Heart left ventricle (tissue), 16 donors: ENCODE results near the gene PTPN9. TPM values are rescaled to one million over a fixed set of nuclear protein-coding genes. Genes with fewer than 3 reads are reported as not detected.
A peak's percentile ranks its signal among the peaks of the same experiment; 100 is the strongest.
"Not testable (repeated sequence)": the region's sequence is repeated elsewhere in the genome, so short reads cannot be mapped to it uniquely, and the experiment has no call there.

ENCODE experiments used
- ATAC-seq, 4 donors: fragments of 200-7000 bp; cut with Tn5 transposase; one replicate each; pipeline ENCODE4 v1.9.1; 2020 to 2022; ENCODE audit warnings: moderate library complexity in 4 of 4, mild to moderate bottlenecking in 3 of 4, moderate number of reproducible peaks in 1 of 4
- DNase-seq, 5 donors: peaks; one replicate each; pipeline ENCODE4 v3.0.0-alpha.2; 2020
- H3K27ac ChIP-seq, 12 donors: fragments of 200-600 bp; sonication (generic) in 4 of 12; one replicate each; pipeline versions ENCODE4 v1.5.0 to v1.8.0; 2016 to 2022; ENCODE audit warnings: mild to moderate bottlenecking in 2 of 12
- H3K27me3 ChIP-seq, 9 donors: fragments of 200-600 bp; sonication (generic) in 2 of 9; one replicate each; pipeline versions ENCODE4 v1.5.1 to v1.8.0; 2016 to 2022; ENCODE audit warnings: mild to moderate bottlenecking in 3 of 9
- H3K36me3 ChIP-seq, 9 donors: fragments of 200-600 bp; sonication (generic) in 2 of 9; one replicate each; pipeline versions ENCODE4 v1.5.0 to v1.8.0; 2018 to 2022; ENCODE audit warnings: mild to moderate bottlenecking in 2 of 9
- H3K4me1 ChIP-seq, 12 donors: fragments of 200-600 bp; sonication (generic) in 4 of 12; one replicate each; pipeline versions ENCODE4 v1.5.0 to v1.8.0; 2016 to 2022; ENCODE audit warnings: mild to moderate bottlenecking in 3 of 12
- H3K4me3 ChIP-seq, 12 donors: fragments of 200-600 bp; sonication (generic) in 4 of 12; one replicate each; pipeline versions ENCODE4 v1.5.0 to v1.8.0; 2017 to 2022; ENCODE audit warnings: mild to moderate bottlenecking in 9 of 12, moderate library complexity in 4 of 12
- H3K9me3 ChIP-seq, 12 donors: fragments of 200-600 bp; sonication (generic) in 4 of 12; one replicate each; pipeline versions ENCODE4 v1.5.0 to v1.8.0; 2016 to 2022; ENCODE audit warnings: mild to moderate bottlenecking in 1 of 12
- CTCF ChIP-seq, 12 donors: fragments of 200-600 bp; sonication (generic) in 4 of 12; IDR thresholded peaks; one replicate each; pipeline versions ENCODE4 v1.5.0 to v1.8.0; 2018 to 2022; ENCODE audit warnings: antibody characterized with exemption in 12 of 12, mild to moderate bottlenecking in 5 of 12
- POLR2A ChIP-seq, 2 donors: fragments of 450-650 bp; IDR thresholded peaks; one replicate each; pipeline ENCODE4 v1.6.1; 2017; ENCODE audit warnings: antibody characterized with exemption in 2 of 2, mild to moderate bottlenecking in 2 of 2, moderate library complexity in 2 of 2
- WGBS, 4 donors: extraction: QIAGEN DNeasy Blood & Tissue Kit in 2 of 4; methylation state at CpG; one replicate each; pipeline versions ENCODE4 v1.1.5 to v1.1.7; 2013 to 2018; 5-methylcytosine and 5-hydroxymethylcytosine counted together
- intact Hi-C, 10 donors: fragments of 100-400 bp; cut with DNase I; formaldehyde crosslinking; loops; one replicate each; pipeline versions ENCODE4 v1.11.1 to v1.14.2; 2022
- polyA plus RNA-seq, 2 donors: library from polyadenylated mRNA; stranded (reverse); fragments of 200-250 nt; gene quantifications; one replicate each; pipeline ENCODE4 v1.2.3, GENCODE V29; 2013
- total RNA-seq, 9 donors: library from RNA; depleted of rRNA in 2 of 9; stranded (reverse); fragments of >200 nt in 2 of 9; fragmentation: NEBNext Ultra II Directional in 3 of 9; extraction: Animal tissue kit (Norgen Biotek cat#: 25700) in 3 of 9; gene quantifications; one replicate each; pipeline versions ENCODE4 v1.1.0 to v1.2.4, GENCODE V29; 2016 to 2023
- donor health status: ischemic (EF 13 %, LVEDD 7.1; RV severe dilation, severe dysfunction).
- donor health status: healthy with polysubstance abuse.
- donor health status: DM: no; HTN: yes; CAD: no.
- donor health status: DM: no; HTN: no; CAD: no.
- donor health status: ischemic (EF 25% LVEDD 6.9; RV normal size, moderate dysfunction).
- donor health status: ischemic (EF 25% LVEDD 5.7; RV mildly dilated, moderate dysfunction).
- donor health status: healthy.
- donor health status: DM: yes; HTN: yes; CAD: no.
- donor health status: ischemic (EF 35%, LVEDD 5.7; RV mildly dilated, moderate dysfunction).
- donor health status: nonischemic (EF 11% LVEDD 7.7; RV severe dilation, severe dysfunction).
- donor health status: DM: yes; HTN: yes; CAD: no.
- donor health status: PGD.
- donor health status: ischemic (EF 29% LVEDD 5.4; RV normal size, mild dysfunction).
- donor health status: nonischemic (EF 23%, LVEDD 6.1; RV moderate dilation, normal function).

PTPN9 gene
- total and polyA plus RNA-seq, 11 donors, result 2.4 to 16.8 (median 7.7) TPM

GRCh38 chr15:75565062-75565970, 13.8 kb downstream of the PTPN9 start:
- WGBS, 4 donors, result 94 to 97% (median 95%) methylated on average over 3 of the region's 3 CpGs
- no peak for ATAC-seq
- Histone ChIP-seq H3K36me3 (peaks cover 0 to 6% (median 0%) of the 10 kb centered on the region in 9 donors), H3K9me3 (no peaks in the 10 kb centered on the region), H3K4me3 (no peak overlapping the region), H3K4me1 (peaks cover 0 to 23% (median 4%) of the 10 kb centered on the region in 12 donors), H3K27me3 (no peaks in the 10 kb centered on the region), H3K27ac (no peak overlapping the region)
- intact Hi-C loops, result no loop called here
- no peak for TF ChIP-seq POLR2A (IDR thresholded peaks at IDR 0.05)
- no peak for TF ChIP-seq CTCF (IDR thresholded peaks at IDR 0.05)
- no peak for DNase-seq

- WGBS, 4 donors, result 95 to 98% (median 97%) methylated on average over 5 of the region's 5 CpGs
- intact Hi-C loops, result no loop called here
- no peaks in the 10 kb centered on the region for H3K9me3 ChIP-seq
- peaks cover 0 to 6% (median 0%) of the 10 kb centered on the region in 9 donors for H3K36me3 ChIP-seq
- H3K27me3 ChIP-seq, result no peaks in the 10 kb centered on the region
- peaks cover 0 to 6% (median 0%) of the 10 kb centered on the region in 12 donors for H3K4me1 ChIP-seq
- no peak overlapping the region for H3K27ac ChIP-seq
- no peak for DNase-seq
- H3K4me3 ChIP-seq, result no peak overlapping the region
- no peak for ATAC-seq
- no peak for TF ChIP-seq POLR2A (IDR thresholded peaks at IDR 0.05)
- TF ChIP-seq CTCF (IDR thresholded peaks at IDR 0.05), result no peak
These were observed 17.2 kb downstream of the PTPN9 start for GRCh38 chr15:75561888-75562287.

- H3K27ac ChIP-seq, intact Hi-C loops, DNase-seq, H3K9me3 ChIP-seq, H3K4me1 ChIP-seq, H3K27me3 ChIP-seq, H3K36me3 ChIP-seq, H3K4me3 ChIP-seq, ATAC-seq: not testable (repeated sequence)
- WGBS, 4 donors, result 73 to 88% (median 75%) methylated on average over 6 of the region's 6 CpGs
These were observed 19.8 kb downstream of the PTPN9 start for GRCh38 chr15:75559360-75559759.

- H3K27ac ChIP-seq, H3K4me3 ChIP-seq, ATAC-seq, DNase-seq, H3K36me3 ChIP-seq, intact Hi-C loops, H3K4me1 ChIP-seq, H3K9me3 ChIP-seq, H3K27me3 ChIP-seq: not testable (repeated sequence)
- 93 to 96% (median 94%) methylated on average over 13 to 28 of the region's 28 CpGs for whole genome bisulfite sequencing, 4 donors
These were observed 20.2 kb downstream of the PTPN9 start for GRCh38 chr15:75558955-75559354.

- no peak for TF ChIP-seq POLR2A (IDR thresholded peaks at IDR 0.05)
- no peak overlapping the region for H3K27ac ChIP-seq
- DNase-seq (no peak), ATAC-seq (peak in 1 of 4 donors; percentile 46)
- H3K4me1 ChIP-seq, result peaks cover 0 to 35% (median 12%) of the 10 kb centered on the region in 12 donors
- H3K27me3 ChIP-seq, result no peaks in the 10 kb centered on the region
- no peak overlapping the region for H3K4me3 ChIP-seq
- no peaks in the 10 kb centered on the region for H3K9me3 ChIP-seq
- no peaks in the 10 kb centered on the region for H3K36me3 ChIP-seq
- intact Hi-C loops, result no loop called here
These were observed 24.4 kb downstream of the PTPN9 start for GRCh38 chr15:75554717-75555116.
